GOT3 (cell line): ENCODE results near the gene OSBPL1A.
"Not testable (repeated sequence)": the region's sequence is repeated elsewhere in the genome, so short reads cannot be mapped to it uniquely, and the experiment has no call there.

Source experiments
- DNase-seq: peaks from one replicate; lab custom pipeline; 2025; ENCODE audit warnings: mixed read lengths; lab: John Stamatoyannopoulos, UW

The OSBPL1A gene

GRCh38 chr18:24185805-24186204 is 211.8 kb downstream of the OSBPL1A start:
- no peak for DNase-seq

GRCh38 chr18:24181806-24182205 is 215.8 kb downstream of the OSBPL1A start:
- DNase-seq = no peak

- no peak for DNase-seq
Observed at GRCh38 chr18:24180048-24180447, 217.6 kb downstream of the OSBPL1A start.

GRCh38 chr18:24177499-24178133 is 220.0 kb downstream of the OSBPL1A start:
- DNase-seq = no peak

- no peak for DNase-seq
Observed at GRCh38 chr18:24176727-24177416, 220.8 kb downstream of the OSBPL1A start.

GRCh38 chr18:24173997-24174396 is 223.6 kb downstream of the OSBPL1A start:
- DNase-seq = no peak

GRCh38 chr18:24170360-24170759 is 227.3 kb downstream of the OSBPL1A start:
- no peak for DNase-seq

GRCh38 chr18:24168496-24168895 is 229.1 kb downstream of the OSBPL1A start:
- no peak for DNase-seq

- no peak for DNase-seq
Observed at GRCh38 chr18:24161304-24161703, 236.3 kb downstream of the OSBPL1A start.

GRCh38 chr18:24160086-24160485 is 237.5 kb downstream of the OSBPL1A start:
- DNase-seq = no peak

GRCh38 chr18:24157855-24158254 is 239.8 kb downstream of the OSBPL1A start:
- no peak for DNase-seq

GRCh38 chr18:24153397-24153796 is 244.2 kb downstream of the OSBPL1A start:
- DNase-seq = no peak

GRCh38 chr18:24149591-24149990 is 248.0 kb downstream of the OSBPL1A start:
- not testable (repeated sequence) for DNase-seq

- no peak for DNase-seq
Observed at GRCh38 chr18:24142376-24142775, 255.2 kb downstream of the OSBPL1A start.

GRCh38 chr18:24140697-24141096 is 256.9 kb downstream of the OSBPL1A start:
- no peak for DNase-seq

GRCh38 chr18:24138789-24139616 is 258.6 kb downstream of the OSBPL1A start, which contains the start of gene CABYR:
Gene CABYR, plus strand, starts transcription at chr18:24139062. Its CDS starts 4,053 bp downstream, at chr18:24143115.
- peak; percentile 1 for DNase-seq

- DNase-seq = no peak
Observed at GRCh38 chr18:24138409-24138788, 259.2 kb downstream of the OSBPL1A start.

- DNase-seq = no peak
Observed at GRCh38 chr18:24136967-24137373, 260.7 kb downstream of the OSBPL1A start.

GRCh38 chr18:24130494-24130893 is 267.1 kb downstream of the OSBPL1A start:
- DNase-seq = no peak

- no peak for DNase-seq
Observed at GRCh38 chr18:24128700-24129099, 268.9 kb downstream of the OSBPL1A start.

GRCh38 chr18:24127735-24128134 is 269.9 kb downstream of the OSBPL1A start:
- no peak for DNase-seq

- no peak for DNase-seq
Observed at GRCh38 chr18:24126155-24126961, 271.3 kb downstream of the OSBPL1A start.
